OCI-LY7 (cell line): ENCODE data around the gene GNL1. TPM values are rescaled to one million over a fixed set of nuclear protein-coding genes. Genes with fewer than 3 reads are reported as not detected.

Experiments
- BruUV-seq: library from RNA; stranded (reverse); fragments of 400-500 nt; replicated peaks from 2 replicates; lab custom pipeline; 2021; lab: Mats Ljungman, UMichigan
- CTCF ChIA-PET: fragments of 300-600 bp; sonication (Branson Sonifier 250); formaldehyde crosslinking; loops from one replicate; lab custom pipeline; 2022; ENCODE audit warnings: antibody characterized with exemption; ENCODE audit not compliant: unreplicated experiment; lab: Charles Lee
- POLR2A ChIA-PET: fragments of 300-600 bp; sonication (Branson Sonifier 250); formaldehyde crosslinking; loops from one replicate; lab custom pipeline; 2022; ENCODE audit warnings: antibody characterized with exemption; lab: Charles Lee
- DNase-seq: peaks from one replicate; pipeline ENCODE4 v3.0.0-alpha.2; 2015; ENCODE audit warnings: low spot score
- H2AFZ ChIP-seq: fragments of 200-600 bp; sonication (generic), shearing (Covaris generic); 2 replicates; pipeline ENCODE4 v1.6.1; 2014; ENCODE audit warnings: mild to moderate bottlenecking, antibody characterized with exemption, low read length, moderate library complexity
- H3K27ac ChIP-seq: fragments of 200-600 bp; sonication (generic); 2 replicates; pipeline ENCODE4 v1.5.1; 2014; ENCODE audit warnings: mixed run types, low read depth, mild to moderate bottlenecking, moderate library complexity, low read length, inconsistent platforms; ENCODE audit not compliant: poor library complexity, severe bottlenecking
- H3K36me3 ChIP-seq: fragments of 200-600 bp; sonication (generic); 2 replicates; pipeline ENCODE4 v1.6.1; 2014; ENCODE audit warnings: mild to moderate bottlenecking, antibody characterized with exemption, low read length, moderate library complexity, mixed read lengths; ENCODE audit not compliant: insufficient read depth
- H3K4me1 ChIP-seq: fragments of 200-600 bp; sonication (generic); 2 replicates; pipeline ENCODE4 v1.5.1; 2014; ENCODE audit warnings: mild to moderate bottlenecking, low read length; ENCODE audit not compliant: insufficient read depth, poor library complexity, severe bottlenecking
- H3K4me2 ChIP-seq: fragments of 200-600 bp; sonication (generic); 2 replicates; pipeline ENCODE4 v1.6.1; 2014; ENCODE audit warnings: mild to moderate bottlenecking, low read length
- H3K4me3 ChIP-seq: fragments of 200-600 bp; sonication (generic); 2 replicates; pipeline ENCODE4 v1.5.1; 2014; ENCODE audit warnings: mild to moderate bottlenecking, low read depth, low read length; ENCODE audit not compliant: poor library complexity, severe bottlenecking
- H3K79me2 ChIP-seq: fragments of 200-600 bp; sonication (generic); 2 replicates; pipeline ENCODE4 v1.6.1; 2016; ENCODE audit warnings: low read depth, mild to moderate bottlenecking, low read length, moderate library complexity, mixed read lengths; ENCODE audit not compliant: insufficient read depth
- H3K9me2 ChIP-seq: fragments of 200-600 bp; sonication (generic); 2 replicates; pipeline ENCODE4 v1.6.1; 2016; ENCODE audit warnings: mild to moderate bottlenecking, low read length, mixed read lengths; ENCODE audit not compliant: insufficient read depth
- H3K9me3 ChIP-seq: fragments of 200-600 bp; sonication (generic); 2 replicates; pipeline ENCODE4 v1.6.1; 2014; ENCODE audit warnings: mild to moderate bottlenecking, mixed run types, low read length, mixed read lengths
- H4K20me1 ChIP-seq: fragments of 200-600 bp; sonication (generic); 2 replicates; pipeline ENCODE4 v1.6.1; 2014; ENCODE audit warnings: mild to moderate bottlenecking, antibody characterized with exemption, low read length, moderate library complexity, mixed read lengths; ENCODE audit not compliant: insufficient read depth
- CTCF ChIP-seq: fragments of 200-600 bp; sonication (generic); conservative IDR thresholded peaks from 2 replicates; pipeline ENCODE4 v1.5.1; 2014; ENCODE audit warnings: mild to moderate bottlenecking, antibody characterized with exemption, low read length, moderate library complexity, mixed read lengths
- EZH2phosphoT487 ChIP-seq: fragments of 200-600 bp; sonication (generic); IDR thresholded peaks from 2 replicates; pipeline ENCODE4 v1.6.1; 2018; ENCODE audit warnings: low read depth, borderline replicate concordance, mild to moderate bottlenecking, mixed run types, antibody characterized with exemption, low read length, moderate library complexity, mixed read lengths
- intact Hi-C: fragments of 100-400 bp; cut with micrococcal nuclease; formaldehyde crosslinking; loops from one replicate; pipeline ENCODE4 v1.10.0; 2022; ENCODE audit not compliant: unreplicated experiment
- total RNA-seq, 2 experiments: library from RNA; depleted of rRNA in 1 of 2; stranded (reverse); fragments of >200 nt in 1 of 2; shearing (Covaris generic) in 1 of 2; gene quantifications; 2 replicates each; pipeline ENCODE4 v1.2.3, GENCODE V29; 2014 to 2022

GNL1 gene
- total RNA-seq, 2 experiments from 2014 or later = 66.4 to 114 TPM

DNA sequence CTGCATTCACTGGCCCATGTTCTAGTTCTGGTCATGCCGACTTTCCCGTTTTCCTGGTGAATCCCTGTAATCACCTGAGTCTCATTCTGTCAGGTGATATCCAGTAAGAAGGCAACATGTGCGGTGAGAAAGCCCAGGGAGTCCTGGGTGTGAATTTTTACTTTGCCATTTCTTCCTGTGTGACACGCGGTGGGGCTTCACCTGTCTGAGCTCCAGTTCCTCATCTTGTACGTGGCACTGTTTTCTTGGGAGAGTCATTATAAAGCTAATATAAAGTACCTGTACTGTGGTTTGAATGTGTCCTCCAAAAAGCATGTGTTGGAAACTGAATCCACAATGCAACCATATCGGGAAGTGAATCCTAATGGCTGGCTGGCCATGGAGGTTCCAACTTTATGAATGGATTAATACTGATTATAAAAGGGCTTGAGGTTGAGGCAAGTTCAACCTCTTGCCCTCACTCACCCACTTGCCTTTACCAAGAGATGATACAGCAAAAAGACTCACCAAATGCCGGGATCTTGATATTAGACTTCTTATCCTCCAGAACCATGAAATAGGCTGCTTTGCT lies 61.9 kb downstream of the GNL1 start:
- Histone ChIP-seq H3K4me2 (no peak overlapping the region), H3K36me3 (peaks cover 29% of the 10 kb centered on the region), H3K9me2 (no peaks in the 10 kb centered on the region), H3K79me2 (peaks cover 14% of the 10 kb centered on the region), H3K4me3 (no peak overlapping the region), H2AFZ (no peak overlapping the region), H3K9me3 (no peaks in the 10 kb centered on the region), H3K27ac (no peak overlapping the region), H4K20me1 (peaks cover 8% of the 10 kb centered on the region; the same call in 1 of the 2 replicates), H3K4me1 (peaks cover 12% of the 10 kb centered on the region)
- ChIA-PET POLR2A (interaction anchor here (0.5 to 1.1 kb wide), 2 partner anchors 8 to 42 kb away, joined by 4 read pairs; no protein-coding TSS in a partner anchor), CTCF (no interaction called here)
- intact Hi-C loops = no loop called here
- DNase-seq = no peak
- TF ChIP-seq EZH2phosphoT487 (no peak), CTCF (no peak)
- no TSS peak for BruUV-seq

GRCh38 chr6:30493643-30494250 lies 62.5 kb downstream of the GNL1 start:
- ChIA-PET POLR2A (interaction anchor here (0.5 to 1.1 kb wide), 2 partner anchors 9 to 43 kb away, joined by 4 read pairs; no protein-coding TSS in a partner anchor), CTCF (no interaction called here)
- TF ChIP-seq EZH2phosphoT487 (no peak), CTCF (peak; percentile 62)
- Histone ChIP-seq H3K36me3 (peaks cover 29% of the 10 kb centered on the region), H2AFZ (no peak overlapping the region), H3K4me1 (peaks cover 16% of the 10 kb centered on the region), H3K4me2 (no peak overlapping the region), H3K27ac (no peak overlapping the region), H3K79me2 (peaks cover 14% of the 10 kb centered on the region), H3K9me2 (no peaks in the 10 kb centered on the region), H3K9me3 (no peaks in the 10 kb centered on the region), H3K4me3 (no peak overlapping the region), H4K20me1 (peaks cover 8% of the 10 kb centered on the region; the same call in 1 of the 2 replicates)
- DNase-seq = no peak
- no TSS peak for BruUV-seq
- intact Hi-C loops = no loop called here
